Common myeloid progenitor, CD34-positive (primary cell): Measurements from ENCODE around the gene LOX. TPM values are rescaled to one million over a fixed set of nuclear protein-coding genes. Genes with fewer than 3 reads are reported as not detected.
A peak's percentile ranks its signal among the peaks of the same experiment; 100 is the strongest.

ENCODE experiments used
- CTCF ChIA-PET: fragments of 350-600 bp; sonication (Branson Sonifier 250); formaldehyde crosslinking; loops from one replicate; lab custom pipeline; 2021; ENCODE audit warnings: antibody characterized with exemption; lab: Charles Lee
- POLR2A ChIA-PET: fragments of 350-600 bp; sonication (Branson Sonifier 250); formaldehyde crosslinking; loops from one replicate; lab custom pipeline; 2021; ENCODE audit warnings: antibody characterized with exemption; lab: Charles Lee
- DNase-seq, 3 donors: peaks; one replicate each; pipeline versions ENCODE4 v3.0.0 to v3.0.0-alpha.2; 2013
- H3K27ac ChIP-seq, 2 experiments: 1 replicate in 1 of 2; 2 replicates in 1 of 2; pipeline ENCODE4 v1.7.0; 2013; ENCODE audit warnings: inconsistent platforms in 2 of 2, low read length in 2 of 2, mild to moderate bottlenecking in 2 of 2, low read depth in 1 of 2, moderate library complexity in 1 of 2; ENCODE audit not compliant: severe bottlenecking in 2 of 2, insufficient read depth in 1 of 2, poor library complexity in 1 of 2
- H3K27me3 ChIP-seq, 5 experiments: replicated peaks in 2 of 5; 1 replicate in 3 of 5; 2 replicates in 2 of 5; pipeline versions ENCODE4 v1.6.1 to v1.7.0; 2013; ENCODE audit warnings: low read length in 4 of 5, mild to moderate bottlenecking in 2 of 5, moderate library complexity in 2 of 5, inconsistent platforms in 1 of 5; ENCODE audit not compliant: insufficient read depth in 5 of 5, control insufficient read depth in 4 of 5
- H3K36me3 ChIP-seq, 4 experiments: 1 replicate in 2 of 4; 2 replicates in 2 of 4; pipeline versions ENCODE4 v1.6.1 to v1.7.0; 2013; ENCODE audit warnings: low read length in 3 of 4, control low read depth in 1 of 4, mild to moderate bottlenecking in 1 of 4; ENCODE audit not compliant: control insufficient read depth in 4 of 4, insufficient read depth in 4 of 4
- H3K4me1 ChIP-seq, 4 experiments: 1 replicate in 3 of 4; 2 replicates in 1 of 4; pipeline versions ENCODE4 v1.6.1 to v1.7.1; 2013; ENCODE audit warnings: low read length in 3 of 4, mild to moderate bottlenecking in 3 of 4, control low read depth in 1 of 4, inconsistent platforms in 1 of 4, moderate library complexity in 1 of 4; ENCODE audit not compliant: control insufficient read depth in 4 of 4, insufficient read depth in 4 of 4; ENCODE audit errors: control extremely low read depth in 1 of 4
- H3K4me3 ChIP-seq, 7 experiments: 1 replicate in 4 of 7; 2 replicates in 3 of 7; pipeline versions ENCODE4 v1.5.1 to v1.7.0; 2013; ENCODE audit warnings: mild to moderate bottlenecking in 7 of 7, low read length in 6 of 7, moderate library complexity in 6 of 7, inconsistent platforms in 2 of 7, low read depth in 2 of 7, control low read depth in 1 of 7; ENCODE audit not compliant: insufficient read depth in 4 of 7, control insufficient read depth in 1 of 7; ENCODE audit errors: extremely low read depth in 1 of 7
- H3K9me3 ChIP-seq, 5 experiments: 1 replicate in 4 of 5; 2 replicates in 1 of 5; pipeline versions ENCODE4 v1.6.1 to v1.7.1; 2013; ENCODE audit warnings: low read length in 4 of 5, mild to moderate bottlenecking in 2 of 5, inconsistent platforms in 1 of 5, low read depth in 1 of 5, moderate library complexity in 1 of 5; ENCODE audit not compliant: control insufficient read depth in 4 of 5, insufficient read depth in 2 of 5; ENCODE audit errors: control extremely low read depth in 1 of 5
- WGBS: methylation state at CpG from one replicate; pipeline ENCODE4 v1.1.5; 2013; ENCODE audit not compliant: insufficient coverage; 5-methylcytosine and 5-hydroxymethylcytosine counted together
- polyA plus RNA-seq: library from polyadenylated mRNA; unstranded; fragments of 120-200 nt; gene quantifications from one replicate; pipeline ENCODE4 v1.2.1, GENCODE V29; 2013

LOX gene
- 24.3 TPM for polyA plus RNA-seq

- H3K4me1 ChIP-seq = peaks cover 10 to 45% (median 26%) of the 10 kb centered on the region in 4 experiments
- WGBS = 0% methylated on average over 9 of the region's 35 CpGs
These were observed at the start of gene LOX for GRCh38 chr5:122078116-122079110. Gene LOX, minus strand, starts transcription at chr5:122078259. Its CDS starts 274 bp downstream, at chr5:122077985.

GRCh38 chr5:122126756-122127321 is 48.8 kb upstream of the LOX start:
- Histone ChIP-seq H3K4me1 (peaks cover 12 to 40% (median 27%) of the 10 kb centered on the region in 4 experiments), H3K27ac (peak overlapping the region in 1 of 2 experiments; percentile 67), H3K36me3 (no peaks in the 10 kb centered on the region), H3K4me3 (no peak overlapping the region), H3K27me3 (no peaks in the 10 kb centered on the region), H3K9me3 (no peaks in the 10 kb centered on the region)
- POLR2A ChIA-PET = interaction anchor here (0.7 to 0.9 kb wide), 2 partner anchors 166 to 418 kb away, joined by 3 read pairs; no protein-coding TSS in a partner anchor
- 81% methylated on average over 4 of the region's 10 CpGs for WGBS
- DNase-seq = peak in 1 of 3 donors; percentile 31
- CTCF ChIA-PET = interaction anchor here (0.7 to 1.7 kb wide), 7 partner anchors 9 to 166 kb away, joined by 3 to 6 read pairs (median 4); no protein-coding TSS in a partner anchor

More at GRCh38 chr5:122078116-122079110, at the start of gene LOX:
- ChIA-PET POLR2A (no interaction called here), CTCF (interaction anchor here (0.9 to 1.6 kb wide), 3 partner anchors 8 to 120 kb away, joined by 3 to 6 read pairs (median 3); no protein-coding TSS in a partner anchor)
- Histone ChIP-seq H3K27me3 (peaks cover 0 to 4% (median 2%) of the 10 kb centered on the region in 5 experiments), H3K4me3 (peak within 1 kb of the TSS; percentile 33 to 82 (median 67)), H3K27ac (peak within 1 kb of the TSS in 1 of 2 experiments; percentile 57), H3K9me3 (no peaks in the 10 kb centered on the region), H3K36me3 (no peaks in the 10 kb centered on the region)
- peak; percentile 48 to 82 (median 58) for DNase-seq

DNA sequence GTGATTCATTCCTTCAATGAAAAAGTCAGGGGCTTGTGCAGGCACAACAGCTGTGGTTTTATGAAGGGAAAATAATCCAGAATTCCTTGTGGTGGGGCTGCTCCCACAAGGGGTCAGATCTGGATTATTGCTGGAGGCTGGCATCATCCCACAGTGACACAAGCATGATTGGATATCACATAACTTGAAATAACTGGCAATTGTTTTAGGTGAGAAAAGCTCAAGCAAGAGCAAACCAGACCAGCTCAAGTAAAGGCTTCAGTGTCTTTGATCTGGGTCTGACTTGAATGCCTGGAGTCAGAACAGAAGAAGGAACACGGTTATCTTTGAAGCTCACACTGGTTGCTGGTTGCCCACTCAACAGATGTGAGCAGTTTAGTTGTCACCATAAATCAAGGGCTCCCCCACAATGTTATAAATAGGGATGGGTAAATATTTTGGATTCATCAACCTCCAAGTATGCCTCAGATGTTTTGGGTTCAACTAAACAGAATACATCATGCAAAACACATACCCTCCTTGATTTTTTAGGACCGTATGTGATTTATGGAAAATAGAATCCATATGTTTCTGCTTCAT is 48.2 kb upstream of the LOX start:
- no peak overlapping the region for H3K4me3 ChIP-seq
- DNase-seq = peak; percentile 70 to 97 (median 92)
- POLR2A ChIA-PET = interaction anchor here (0.7 to 0.9 kb wide), 2 partner anchors 165 to 418 kb away, joined by 3 read pairs; no protein-coding TSS in a partner anchor
- no peaks in the 10 kb centered on the region for H3K36me3 ChIP-seq
- no peaks in the 10 kb centered on the region for H3K9me3 ChIP-seq
- no peaks in the 10 kb centered on the region for H3K27me3 ChIP-seq
- no CpG with 5 or more reads among the region's 2 CpGs for WGBS
- peaks cover 12 to 40% (median 27%) of the 10 kb centered on the region in 4 experiments for H3K4me1 ChIP-seq
- CTCF ChIA-PET = interaction anchor here (0.7 to 1.7 kb wide), 7 partner anchors 9 to 166 kb away, joined by 3 to 6 read pairs (median 4); no protein-coding TSS in a partner anchor
- H3K27ac ChIP-seq = peak overlapping the region in 1 of 2 experiments; percentile 54

DNA sequence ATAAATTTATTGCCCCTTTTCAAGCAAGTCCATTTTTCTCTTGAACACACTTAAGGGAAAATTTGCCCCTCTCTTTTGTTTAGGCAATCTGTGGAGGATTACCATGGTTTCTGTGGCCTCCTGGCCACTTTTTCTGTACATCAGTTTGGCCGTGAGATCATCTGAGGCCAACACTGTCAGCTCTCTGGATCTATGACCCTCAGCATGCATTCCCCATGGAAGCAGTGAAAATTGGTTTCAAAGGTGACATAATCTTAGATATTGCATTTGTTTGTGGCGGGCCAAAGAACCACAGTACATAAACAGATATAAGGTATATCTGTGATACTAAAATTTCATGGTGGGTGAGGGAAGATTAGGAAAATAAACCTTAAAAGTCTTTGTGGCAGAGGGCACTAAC is 46.7 kb upstream of the LOX start:
- no peak overlapping the region for H3K4me3 ChIP-seq
- ChIA-PET CTCF (no interaction called here), POLR2A (no interaction called here)

GRCh38 chr5:122121479-122122465 is 43.7 kb upstream of the LOX start:
- no peak overlapping the region for H3K4me3 ChIP-seq
- H3K4me1 ChIP-seq = peaks cover 9 to 22% (median 14%) of the 10 kb centered on the region in 4 experiments
- POLR2A ChIA-PET = no interaction called here
- no peak overlapping the region for H3K27ac ChIP-seq
- 94% methylated on average over 10 of the region's 11 CpGs for WGBS
- H3K36me3 ChIP-seq = no peaks in the 10 kb centered on the region
- CTCF ChIA-PET = interaction anchor here (0.8 to 1.1 kb wide), 6 partner anchors 9 to 1305 kb away, joined by 3 to 4 read pairs (median 3); no protein-coding TSS in a partner anchor
- no peaks in the 10 kb centered on the region for H3K27me3 ChIP-seq
- no peaks in the 10 kb centered on the region for H3K9me3 ChIP-seq
- no peak for DNase-seq

More for the DNA sequence above, 46.7 kb upstream of the LOX start:
- 100% methylated on average over 1 of the region's 2 CpGs for WGBS
- Histone ChIP-seq H3K27ac (no peak overlapping the region), H3K36me3 (no peaks in the 10 kb centered on the region), H3K9me3 (no peaks in the 10 kb centered on the region), H3K27me3 (no peaks in the 10 kb centered on the region), H3K4me1 (peaks cover 12 to 40% (median 27%) of the 10 kb centered on the region in 4 experiments)
- no peak for DNase-seq

DNA sequence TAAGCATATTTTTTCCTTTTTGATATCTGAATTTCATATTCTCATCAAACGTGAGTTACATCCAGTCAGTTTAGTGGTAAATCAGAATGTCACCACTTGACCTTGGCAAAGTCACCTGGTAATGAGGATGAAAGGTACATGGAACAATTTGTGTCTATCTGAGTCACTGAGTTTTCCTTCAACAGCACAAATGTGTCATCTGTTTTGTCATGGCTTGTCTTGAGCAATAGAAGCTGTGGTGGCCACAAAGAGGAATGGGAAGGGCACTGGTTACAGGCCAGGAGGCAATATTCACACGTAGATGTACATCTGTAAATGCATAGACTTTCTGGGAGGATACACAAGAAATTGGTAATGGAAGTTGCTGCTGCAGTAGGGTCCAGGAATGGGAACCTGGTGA is 42.9 kb upstream of the LOX start:
- H3K36me3 ChIP-seq = no peaks in the 10 kb centered on the region
- peaks cover 6 to 18% (median 9%) of the 10 kb centered on the region in 4 experiments for H3K4me1 ChIP-seq
- POLR2A ChIA-PET = no interaction called here
- no peak overlapping the region for H3K4me3 ChIP-seq
- WGBS = 64% methylated on average over 1 of the region's 2 CpGs
- no peak overlapping the region for H3K27ac ChIP-seq
- H3K27me3 ChIP-seq = no peaks in the 10 kb centered on the region
- CTCF ChIA-PET = interaction anchor here (1.0 to 1.1 kb wide), 2 partner anchors 16 to 1304 kb away, joined by 3 read pairs; no protein-coding TSS in a partner anchor
- H3K9me3 ChIP-seq = no peaks in the 10 kb centered on the region
- DNase-seq = peak in 2 of 3 donors; percentile 15 to 50
